SHP77 (cell line): ENCODE data around the gene HNRNPA2B1.
"Not testable (repeated sequence)": the region's sequence is repeated elsewhere in the genome, so short reads cannot be mapped to it uniquely, and the experiment has no call there.

Experiments used
- DNase-seq, 2 experiments: peaks; one replicate each; lab custom pipeline; 2025; lab: John Stamatoyannopoulos, UW

HNRNPA2B1 gene

DNA sequence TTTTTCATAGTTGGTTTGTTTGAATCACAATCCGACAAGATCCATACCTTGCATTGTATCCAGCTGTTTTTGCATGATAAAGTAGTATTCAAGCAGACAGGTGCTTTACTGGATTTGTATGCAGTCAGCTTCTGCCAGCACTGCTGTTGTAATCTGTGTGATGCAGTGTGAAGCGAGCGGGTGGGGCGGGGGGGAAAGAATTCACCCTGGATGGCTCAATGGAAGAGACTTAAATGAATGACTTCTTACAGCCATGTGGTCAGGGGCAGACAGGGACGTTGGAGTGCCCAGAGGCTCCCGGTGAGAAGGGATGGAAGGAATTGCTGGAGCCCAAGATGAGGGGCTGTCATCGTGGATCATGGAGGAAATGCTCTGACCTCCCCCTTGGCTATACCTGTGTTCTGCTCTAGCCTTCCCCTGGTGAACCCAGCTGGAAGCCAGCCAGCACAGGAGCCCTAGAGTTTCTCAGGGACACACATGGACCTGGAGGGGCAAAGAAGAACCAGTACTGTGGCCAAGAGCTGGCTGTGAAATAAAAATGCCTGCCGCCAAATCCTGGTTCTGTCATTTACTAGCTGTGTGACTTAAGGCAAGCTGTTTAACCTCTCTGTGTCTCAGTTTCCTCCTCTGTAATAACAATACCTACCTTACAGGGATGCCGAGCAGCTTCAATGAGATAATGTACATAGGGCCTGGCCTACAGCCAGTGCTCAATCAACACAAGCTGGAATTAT lies 34.4 kb downstream of the HNRNPA2B1 start:
- DNase-seq = no peak

DNA sequence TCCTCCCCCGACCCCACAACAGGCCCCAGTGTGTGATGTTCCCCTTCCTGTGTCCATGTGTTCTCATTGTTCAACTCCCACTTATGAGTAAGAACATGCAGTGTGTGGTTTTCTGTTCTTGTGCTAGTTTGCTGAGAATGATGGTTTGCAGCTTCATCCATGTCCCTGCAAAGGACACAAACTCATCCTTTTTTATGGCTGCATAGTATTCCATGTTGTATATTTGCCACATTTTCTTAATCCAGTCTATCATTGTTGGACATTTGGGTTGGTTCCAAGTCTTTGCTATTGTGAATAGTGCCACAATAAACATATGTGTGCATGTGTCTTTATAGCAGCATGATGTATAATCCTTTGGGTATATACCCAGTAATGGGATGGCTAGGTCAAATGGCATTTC lies 36.7 kb downstream of the HNRNPA2B1 start:
- not testable (repeated sequence) for DNase-seq

DNA sequence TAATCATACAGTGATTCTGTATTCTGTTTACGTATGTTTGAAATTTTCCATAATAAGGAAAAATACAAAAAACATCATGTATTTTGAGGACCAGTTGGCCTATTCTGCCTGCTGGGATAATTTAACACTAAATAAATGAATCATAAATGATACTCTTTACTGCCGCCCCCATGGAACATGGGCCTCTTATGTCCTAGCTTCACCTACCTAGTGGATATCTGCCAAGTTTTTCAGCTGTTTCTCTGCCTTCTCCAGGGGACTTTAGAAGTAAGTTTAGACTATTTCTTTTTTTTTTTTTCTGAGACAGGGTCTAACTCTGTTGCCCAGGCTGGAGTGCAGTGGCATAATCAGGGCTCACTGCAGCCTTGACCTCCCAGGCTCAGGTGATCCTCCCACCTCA lies 38.1 kb downstream of the HNRNPA2B1 start:
- DNase-seq = no peak

DNA sequence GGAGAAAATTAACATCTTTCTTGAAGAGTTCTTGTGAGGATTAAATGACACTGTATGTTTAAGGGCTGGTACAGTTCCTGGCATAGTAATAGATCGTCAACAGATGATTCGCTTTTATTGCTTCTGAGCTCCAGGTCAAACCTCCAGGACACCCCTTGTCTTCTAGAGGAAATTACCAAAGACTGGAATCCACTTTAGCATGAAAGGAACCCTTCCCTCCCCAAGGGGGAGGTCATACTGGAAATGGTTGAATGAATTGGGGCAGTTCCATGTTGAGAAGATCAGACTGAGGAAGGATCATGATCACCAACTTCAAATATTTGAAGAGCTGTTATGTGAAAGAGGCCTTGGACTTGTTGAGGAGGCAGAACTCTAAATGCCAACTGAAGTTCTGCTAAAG lies 39.6 kb downstream of the HNRNPA2B1 start:
- no peak for DNase-seq

DNA sequence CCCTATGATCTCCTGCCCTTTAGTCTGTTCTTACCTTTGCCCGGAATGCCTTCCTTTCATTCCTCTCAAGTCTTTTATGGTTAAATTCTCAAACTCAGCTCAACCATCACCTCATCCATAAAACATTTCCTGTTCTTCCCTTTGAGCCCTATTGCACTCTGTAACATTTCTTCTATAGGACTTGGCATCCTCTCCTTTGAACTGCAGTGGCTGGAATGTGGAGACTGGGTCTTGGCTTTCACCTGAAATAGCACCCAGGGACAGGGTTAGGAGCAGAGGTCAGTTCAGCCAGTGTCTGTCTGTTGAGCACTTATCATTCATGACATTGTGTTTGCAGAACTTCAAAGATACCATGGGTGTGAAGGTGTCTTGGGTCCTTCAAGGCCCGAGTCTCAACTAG lies 41.3 kb downstream of the HNRNPA2B1 start:
- no peak for DNase-seq

DNA sequence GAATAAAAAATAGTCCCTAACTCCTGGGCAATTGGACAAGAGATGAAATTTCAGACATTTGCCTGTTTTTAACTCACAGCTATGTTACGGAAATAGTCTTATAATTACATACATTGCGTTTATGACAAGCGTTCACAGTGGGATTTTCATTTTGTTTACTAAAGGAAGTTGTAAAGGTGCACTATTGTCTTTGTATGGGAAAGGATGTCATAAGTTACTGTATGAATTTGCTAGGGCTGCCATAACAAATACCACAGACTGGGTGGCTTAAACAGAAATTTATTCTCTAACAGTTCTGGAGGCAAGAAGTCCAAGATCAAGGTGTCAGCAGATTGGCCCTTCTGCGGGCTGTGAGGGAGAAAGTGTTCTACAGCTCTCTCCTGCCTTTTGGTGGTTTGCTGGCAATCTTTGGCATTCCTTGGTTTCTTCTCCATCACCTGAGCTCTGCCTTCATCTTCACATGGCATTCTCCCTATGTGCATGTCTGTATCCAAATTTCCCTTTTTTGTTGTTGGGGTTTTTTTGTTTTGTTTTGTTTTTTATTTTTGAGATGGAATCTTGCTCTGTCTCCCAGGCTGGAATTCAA lies 42.9 kb downstream of the HNRNPA2B1 start:
- DNase-seq = no peak

DNA sequence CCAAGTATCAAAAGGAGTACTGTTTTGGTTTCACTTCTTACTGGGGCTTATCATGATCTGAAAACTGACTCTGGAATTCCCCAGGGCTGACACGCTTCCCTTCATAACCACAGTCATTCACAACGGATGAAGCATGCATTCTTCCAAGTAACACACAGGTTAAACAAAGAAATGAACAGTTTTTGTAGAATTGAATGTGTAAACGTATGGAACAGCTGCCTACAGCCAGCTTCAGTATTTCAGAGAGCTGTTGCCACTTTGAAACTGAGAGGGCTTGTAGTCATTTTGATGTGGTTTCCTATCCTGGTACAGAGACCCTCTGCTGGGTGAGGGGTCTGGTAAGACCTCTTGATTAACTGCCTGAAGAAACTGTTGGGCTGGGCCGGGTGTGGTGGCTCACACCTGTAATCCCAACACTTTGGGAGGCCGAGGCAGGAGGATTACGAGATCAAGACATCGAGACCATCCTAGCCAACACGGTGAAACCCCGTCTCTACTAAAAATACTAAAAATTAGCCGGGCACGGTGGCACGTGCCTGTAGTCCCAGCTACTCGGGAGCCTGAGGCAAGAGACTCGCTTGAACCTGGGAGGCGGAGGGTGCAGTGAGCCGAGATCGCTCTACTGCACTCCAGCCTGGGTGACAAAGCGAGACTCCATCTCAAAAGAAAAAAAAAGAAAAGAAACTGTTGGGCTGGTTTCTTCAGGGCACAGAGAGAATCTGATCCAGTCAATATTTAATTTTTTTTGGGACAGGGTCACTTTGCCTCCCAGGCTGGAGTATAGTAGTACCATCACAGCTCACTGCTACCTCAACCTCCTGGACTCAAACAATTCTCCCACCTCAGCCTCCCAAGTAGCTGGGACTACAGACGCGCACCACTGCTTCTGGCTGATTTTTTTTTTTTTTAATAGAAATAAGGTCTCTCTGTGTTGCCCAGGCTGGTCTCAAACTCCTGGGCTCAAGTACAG lies 43.8 kb downstream of the HNRNPA2B1 start:
- no peak for DNase-seq

DNA sequence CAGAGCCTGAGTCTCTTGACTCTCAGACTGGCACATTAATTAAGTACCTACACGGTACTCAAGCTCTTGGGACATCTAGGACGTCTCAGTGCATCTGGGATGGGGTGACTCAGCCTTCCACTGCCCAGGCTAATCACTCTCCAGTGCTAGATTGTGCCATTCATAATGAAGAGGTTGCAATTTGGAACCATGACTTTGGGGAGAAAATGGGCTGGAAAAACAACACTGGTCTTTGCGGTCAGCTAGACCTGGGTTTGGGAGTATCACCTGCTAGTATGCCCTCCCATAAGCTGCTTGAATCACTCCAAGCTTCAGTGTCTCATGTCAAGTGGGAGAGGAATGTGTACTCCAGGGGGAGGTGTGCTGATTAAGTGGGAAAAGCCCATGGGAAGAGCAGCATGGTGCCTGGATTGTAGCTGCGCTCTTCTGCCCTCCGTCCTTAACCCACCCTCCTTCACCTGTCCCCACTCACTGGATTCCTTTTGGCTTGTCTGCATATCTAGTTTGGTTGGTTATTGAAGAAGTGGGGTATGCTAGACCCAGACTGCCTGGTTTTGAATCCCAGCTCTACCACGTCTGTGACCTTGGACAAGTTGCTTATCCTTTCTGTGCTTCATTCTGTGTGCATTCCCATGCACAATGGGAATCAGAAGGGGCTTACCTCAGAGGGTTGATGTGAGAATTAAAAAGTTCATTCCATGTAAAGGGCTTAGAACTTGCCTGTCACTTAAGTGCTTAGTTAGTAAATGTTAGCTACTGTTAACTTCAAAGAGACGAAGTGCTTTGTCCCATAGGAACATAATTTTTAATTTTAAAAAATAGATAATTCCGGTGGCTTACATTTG lies 44.8 kb downstream of the HNRNPA2B1 start:
- DNase-seq = no peak

DNA sequence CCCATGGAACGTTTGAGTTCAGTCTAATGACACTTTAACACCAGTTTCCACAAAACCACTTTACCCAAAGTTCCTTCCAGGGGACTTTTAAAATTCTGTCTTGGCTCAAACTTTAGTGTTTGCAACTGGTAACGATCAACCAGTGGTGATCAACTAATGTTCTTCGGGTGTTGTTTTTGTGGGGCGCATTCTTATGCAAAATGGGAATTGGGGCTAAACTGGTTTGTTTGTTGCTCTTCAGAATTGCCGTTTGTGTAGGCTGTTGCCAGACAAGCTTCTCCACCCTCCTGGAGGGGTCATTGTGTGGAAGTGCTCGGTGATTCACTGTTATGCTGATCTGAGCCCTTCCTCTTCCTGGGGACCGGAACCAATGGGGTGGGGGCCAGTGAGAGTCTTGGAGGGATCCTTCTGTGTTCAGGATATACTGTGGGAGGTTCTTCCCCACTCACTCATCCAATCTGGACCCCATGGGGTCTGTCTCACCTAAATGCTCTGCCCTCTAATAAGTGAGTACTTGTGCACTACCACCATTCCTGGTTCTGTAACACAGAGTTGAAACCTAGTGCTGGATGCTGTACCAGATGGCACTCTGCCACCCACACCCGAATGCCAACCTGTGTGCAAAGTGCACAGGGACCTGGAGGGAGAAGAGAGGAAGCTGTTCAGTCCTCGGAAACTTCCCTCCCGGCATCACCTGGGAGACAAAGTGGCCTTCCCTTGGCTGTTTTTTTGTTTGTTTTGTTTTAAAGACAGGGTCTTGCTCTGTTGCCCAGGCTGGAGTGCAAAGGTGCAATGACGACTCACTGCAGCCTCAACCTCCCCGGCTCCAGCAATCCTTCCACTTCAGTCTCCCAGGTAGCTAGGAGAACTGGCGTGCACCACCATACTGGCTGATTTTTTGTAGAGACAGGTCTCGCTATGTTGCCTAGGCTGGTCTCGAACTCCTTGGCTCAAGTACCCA lies 46.4 kb downstream of the HNRNPA2B1 start:
- no peak for DNase-seq

DNA sequence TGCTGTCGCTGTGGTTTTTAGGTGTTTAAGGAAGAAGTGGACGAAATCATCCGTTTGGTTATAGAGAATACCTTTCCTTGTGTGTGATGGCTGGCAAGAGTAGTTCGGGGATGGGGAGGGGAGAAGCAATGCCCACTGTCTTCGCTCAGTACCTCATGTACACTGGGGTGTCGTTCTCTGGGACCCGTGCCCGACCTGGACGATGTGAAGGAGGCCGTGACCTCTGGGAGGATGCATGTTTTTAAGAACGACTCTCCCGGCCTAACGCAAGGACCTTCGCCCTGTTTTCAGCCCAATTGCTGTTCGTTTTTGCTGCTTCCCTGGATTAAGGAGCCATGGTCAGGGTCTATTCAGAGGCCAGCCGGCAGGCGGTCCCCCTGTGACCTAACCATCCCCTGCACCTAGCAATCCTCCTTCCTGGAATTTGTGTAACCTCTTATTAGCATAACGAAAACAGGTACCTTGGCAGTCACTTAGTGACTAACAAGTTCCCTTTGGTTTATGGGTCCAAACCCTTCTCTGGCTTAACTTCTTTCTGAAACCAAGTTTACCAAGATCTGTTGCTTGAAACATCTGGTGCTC lies 47.2 kb downstream of the HNRNPA2B1 start:
- DNase-seq = no peak

DNA sequence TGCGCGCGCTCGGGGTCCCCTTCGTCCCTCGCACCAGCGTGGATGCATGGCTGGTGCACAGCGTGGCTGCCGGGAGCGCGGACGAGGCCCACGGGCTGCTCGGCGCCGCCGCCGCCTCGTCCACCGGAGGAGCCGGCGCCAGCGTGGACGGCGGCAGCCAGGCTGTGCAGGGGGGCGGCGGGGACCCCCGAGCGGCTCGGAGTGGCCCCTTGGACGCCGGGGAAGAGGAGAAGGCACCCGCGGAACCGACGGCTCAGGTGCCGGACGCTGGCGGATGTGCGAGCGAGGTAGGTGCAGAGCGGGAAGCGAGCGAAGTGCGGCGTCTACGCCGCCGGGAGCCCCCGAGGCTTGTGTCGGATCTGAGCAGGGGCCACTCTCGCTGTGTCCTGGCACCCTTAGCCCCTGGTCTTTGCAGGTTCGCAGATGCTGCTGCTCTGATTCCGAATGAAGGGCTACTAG lies 47.7 kb downstream of the HNRNPA2B1 start:
- DNase-seq = not testable (repeated sequence)

DNA sequence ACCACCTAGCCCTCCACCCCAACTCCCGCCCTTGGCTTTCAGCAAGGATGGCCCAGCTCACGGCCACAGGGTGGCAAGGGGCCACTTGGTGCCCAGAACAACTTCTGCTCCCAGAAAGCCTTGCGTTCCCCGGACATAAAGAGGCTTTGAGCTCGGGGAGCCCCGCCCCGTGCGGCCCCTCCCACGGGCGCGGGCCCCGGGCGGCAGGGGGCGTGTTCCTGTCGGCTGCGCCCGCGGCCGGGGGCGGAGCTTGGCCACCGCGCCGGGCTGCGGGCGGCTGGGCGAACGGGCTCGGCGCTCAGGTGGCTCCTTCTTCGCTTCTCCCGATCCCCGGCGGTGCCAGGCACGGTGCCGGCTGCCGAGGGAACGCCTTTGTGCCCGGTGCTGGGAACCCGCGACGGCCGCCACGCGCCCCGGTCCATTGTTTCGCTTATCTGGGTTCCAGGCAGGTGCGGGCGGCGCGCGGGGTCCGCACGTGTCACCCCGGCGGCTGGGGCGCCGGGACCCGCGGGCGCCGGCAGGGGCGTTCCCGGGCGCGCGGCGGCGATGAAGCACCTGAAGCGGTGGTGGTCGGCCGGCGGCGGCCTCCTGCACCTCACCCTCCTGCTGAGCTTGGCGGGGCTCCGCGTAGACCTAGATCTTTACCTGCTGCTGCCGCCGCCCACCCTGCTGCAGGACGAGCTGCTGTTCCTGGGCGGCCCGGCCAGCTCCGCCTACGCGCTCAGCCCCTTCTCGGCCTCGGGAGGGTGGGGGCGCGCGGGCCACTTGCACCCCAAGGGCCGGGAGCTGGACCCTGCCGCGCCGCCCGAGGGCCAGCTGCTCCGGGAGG lies 48.4 kb downstream of the HNRNPA2B1 start, which contains the start of gene NFE2L3:
TSS of gene NFE2L3 (plus strand) at position 246 of the 829 bp plus-strand sequence. CDS start at position 547, 301 bp downstream.
- peak; percentile 56 to 76 for DNase-seq

DNA sequence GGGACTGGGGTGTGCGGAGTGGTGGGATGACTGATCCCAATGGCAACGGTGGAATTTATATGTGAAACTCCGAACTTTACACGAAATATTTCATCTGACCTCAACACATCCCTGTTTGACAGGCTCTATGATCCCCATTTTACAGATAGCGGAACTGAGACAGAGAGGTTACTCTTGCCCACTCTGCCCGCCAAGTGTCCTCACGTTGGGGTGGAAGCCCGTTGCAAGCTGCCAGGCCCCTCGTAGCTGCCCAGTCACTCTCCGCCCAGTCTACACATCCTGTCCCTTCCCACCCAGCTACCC lies 48.9 kb downstream of the HNRNPA2B1 start:
- no peak for DNase-seq

DNA sequence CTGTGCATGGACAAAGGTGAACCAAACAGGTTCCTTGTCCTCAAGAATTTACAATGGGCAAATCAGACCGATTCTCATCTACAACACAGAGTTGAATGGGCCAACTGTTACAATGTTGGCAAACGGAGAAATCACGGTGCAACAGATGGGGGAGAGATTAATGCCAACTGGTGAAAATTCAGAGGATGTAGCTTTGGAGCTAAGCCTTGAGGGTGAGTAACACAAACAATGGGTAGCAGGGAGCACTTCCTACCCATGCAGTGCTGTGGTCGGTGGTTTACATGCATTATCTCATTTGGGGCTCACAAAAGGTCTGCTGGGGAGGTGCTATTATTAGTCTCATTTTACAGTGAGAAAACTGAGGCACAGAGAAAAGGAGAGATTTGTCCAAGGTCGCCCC lies 49.5 kb downstream of the HNRNPA2B1 start:
- no peak for DNase-seq

DNA sequence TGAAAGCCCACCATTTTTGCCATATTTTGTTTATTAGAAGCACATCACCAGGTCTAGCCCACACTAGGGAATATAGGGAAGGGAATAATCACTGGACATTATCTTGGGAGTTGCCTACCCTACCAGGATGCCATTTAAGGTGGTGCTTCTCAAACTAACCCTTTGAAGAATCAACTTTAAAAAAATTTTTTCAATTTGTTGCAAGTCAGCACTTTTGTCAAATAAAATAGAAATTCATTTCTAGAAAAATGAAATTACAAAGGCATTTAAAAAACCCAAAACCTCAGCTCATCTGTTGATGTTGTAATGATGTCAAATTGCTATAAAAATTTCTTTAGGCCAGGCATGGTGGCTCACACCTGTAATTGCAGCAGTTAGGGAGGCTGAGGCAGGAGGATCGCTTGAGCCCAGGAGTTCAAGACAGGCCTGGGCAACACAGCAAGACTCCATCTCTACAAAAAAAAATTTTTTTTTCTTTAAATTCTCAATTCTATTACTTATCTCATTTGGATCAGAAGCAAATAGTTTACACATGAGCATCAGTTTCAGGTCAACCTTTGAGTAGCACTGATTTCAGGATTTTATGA lies 51.1 kb downstream of the HNRNPA2B1 start:
- no peak for DNase-seq

DNA sequence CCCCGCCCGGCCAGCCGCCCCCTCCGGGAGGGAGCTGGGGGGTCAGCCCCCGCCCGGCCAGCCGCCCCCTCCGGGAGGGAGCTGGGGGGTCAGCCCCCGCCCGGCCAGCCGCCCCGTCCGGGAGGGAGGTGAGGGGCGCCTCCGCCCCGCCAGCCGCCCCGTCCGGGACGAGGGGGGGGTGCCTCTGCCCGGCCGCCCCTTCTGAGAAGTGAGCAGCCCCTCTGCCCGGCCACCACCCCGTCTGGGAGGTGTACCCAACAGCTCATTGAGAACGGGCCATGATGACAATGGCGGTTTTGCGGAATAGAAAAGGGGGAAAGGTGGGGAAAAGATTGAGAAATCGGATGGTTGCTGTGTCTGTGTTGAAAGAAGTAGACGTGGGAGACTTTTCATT lies 52.2 kb downstream of the HNRNPA2B1 start:
- DNase-seq = not testable (repeated sequence)

DNA sequence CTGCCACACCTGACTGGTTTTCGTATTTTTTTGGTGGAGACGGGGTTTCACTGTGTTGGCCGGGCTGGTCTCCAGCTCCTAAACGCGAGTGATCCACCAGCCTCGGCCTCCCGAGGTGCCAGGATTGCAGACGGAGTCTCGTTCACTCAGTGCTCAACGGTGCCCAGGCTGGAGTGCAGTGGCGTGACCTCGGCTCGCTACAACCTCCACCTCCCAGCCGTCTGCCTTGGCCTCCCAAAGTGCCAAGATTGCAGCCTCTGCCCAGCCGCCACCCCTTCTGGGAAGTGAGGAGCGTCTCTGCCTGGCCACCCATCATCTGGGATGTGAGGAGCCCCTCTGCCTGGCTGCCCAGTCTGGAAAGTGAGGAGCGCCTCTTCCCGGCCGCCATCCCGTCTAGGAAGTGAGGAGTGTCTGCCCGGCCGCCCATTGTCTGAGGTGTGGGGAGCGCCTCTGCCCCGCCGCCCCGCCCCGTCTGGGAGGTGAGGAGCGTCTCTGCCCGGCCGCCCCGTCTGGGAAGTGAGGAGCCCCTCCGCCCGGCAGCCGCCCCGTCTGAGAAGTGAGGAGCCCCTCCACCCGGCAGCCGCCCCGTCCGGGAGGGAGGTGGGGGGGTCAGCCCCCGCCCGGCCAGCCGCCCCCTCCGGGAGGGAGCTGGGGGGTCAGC lies 52.8 kb downstream of the HNRNPA2B1 start:
- not testable (repeated sequence) for DNase-seq

DNA sequence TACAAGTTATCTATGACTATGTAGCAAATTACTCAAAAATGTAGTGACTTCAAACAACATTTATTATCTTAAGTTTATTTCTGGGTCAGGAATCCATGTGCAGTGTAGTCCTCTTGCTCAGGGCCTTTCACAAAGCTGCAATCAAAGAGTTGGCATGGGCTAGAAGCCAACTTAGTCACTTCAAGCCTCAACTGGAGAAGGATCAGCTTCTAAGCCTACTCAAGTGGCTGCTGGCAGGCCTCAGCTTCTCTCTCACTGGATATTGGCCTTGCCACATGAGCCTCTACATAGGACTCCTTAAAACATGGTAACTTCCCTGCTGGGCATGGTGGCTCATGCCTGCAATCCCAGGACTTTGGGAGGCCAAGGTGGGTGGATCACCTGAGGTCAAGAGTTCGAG lies 53.5 kb downstream of the HNRNPA2B1 start:
- DNase-seq = no peak
